NCI-H2196 treated with DMSO at 0.1 percent for 48 hours (cell line): Measurements from ENCODE around the gene CDK9.
A peak's percentile ranks its signal among the peaks of the same experiment; 100 is the strongest.

Source experiments
- DNase-seq: peaks from one replicate; lab custom pipeline; 2025; ENCODE audit not compliant: unreplicated experiment; lab: John Stamatoyannopoulos, UW

The CDK9 gene

GRCh38 chr9:127801955-127802575 is 16.2 kb downstream of the CDK9 start:
- no peak for DNase-seq

GRCh38 chr9:127802576-127803443 is 17.0 kb downstream of the CDK9 start, which contains the start of gene FPGS:
FPGS (plus strand) TSS chr9:127802882; CDS start chr9:127802925, 43 bp downstream.
- peak; percentile 70 for DNase-seq

DNA sequence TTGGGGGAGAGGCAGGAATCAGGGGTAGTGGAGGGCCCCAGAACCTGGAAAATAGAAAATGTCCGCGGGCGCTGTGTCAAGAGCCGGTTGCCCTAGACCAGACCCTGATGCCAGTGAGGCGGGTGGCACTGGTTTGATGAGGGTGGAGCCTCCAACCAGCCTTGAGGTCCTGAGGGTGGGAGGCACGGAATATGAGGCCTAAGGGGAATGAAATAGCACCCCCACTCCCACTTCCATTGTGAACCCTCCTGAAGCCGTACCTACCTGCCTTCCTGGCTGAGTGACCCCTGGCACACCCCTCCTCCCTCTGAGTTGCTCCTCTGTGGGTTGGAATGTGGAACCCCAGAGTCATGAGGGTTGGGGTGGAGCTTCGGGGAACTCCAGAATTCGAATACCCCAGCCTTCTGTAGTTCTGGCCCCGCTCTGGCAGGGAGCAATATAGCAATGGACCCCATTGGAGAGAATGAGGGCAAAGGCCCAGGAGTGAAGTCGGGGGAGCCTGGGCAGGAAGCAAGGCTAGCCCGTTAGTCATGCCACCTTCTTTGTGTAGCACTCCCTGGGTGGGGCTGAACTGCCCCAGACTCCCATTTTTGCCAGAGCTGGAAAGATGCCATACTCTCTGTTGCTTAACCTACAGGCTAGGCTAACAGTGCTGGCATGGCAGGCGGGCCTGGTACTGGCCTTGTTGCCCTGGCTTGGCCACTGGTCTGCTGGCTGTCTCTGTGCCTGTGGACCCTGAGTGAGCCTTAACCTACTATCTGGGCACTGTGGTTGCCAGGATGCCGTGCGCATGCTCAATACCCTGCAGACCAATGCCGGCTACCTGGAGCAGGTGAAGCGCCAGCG is 17.9 kb downstream of the CDK9 start:
- no peak for DNase-seq

DNA sequence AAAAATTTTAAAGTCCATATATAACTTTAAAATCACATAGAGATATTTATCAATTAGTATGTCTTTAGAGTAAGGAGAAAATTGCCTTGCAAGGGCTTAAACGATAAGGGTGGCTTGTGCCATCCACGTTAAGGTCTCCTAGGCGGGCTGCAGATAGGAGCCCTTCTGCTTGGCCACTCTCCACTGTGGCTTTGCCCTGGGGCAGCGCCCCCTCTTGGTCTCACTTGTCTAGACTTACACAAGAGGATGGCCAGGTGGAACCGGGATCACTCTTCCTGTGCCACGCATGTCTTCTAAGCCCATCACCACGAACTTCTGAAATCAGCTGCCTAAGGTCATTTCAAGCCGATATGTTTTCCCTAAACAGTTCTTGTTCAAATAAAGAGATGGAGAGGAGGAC is 19.8 kb downstream of the CDK9 start:
- DNase-seq = no peak

GRCh38 chr9:127806871-127807270 is 21.0 kb downstream of the CDK9 start:
- no peak for DNase-seq

DNA sequence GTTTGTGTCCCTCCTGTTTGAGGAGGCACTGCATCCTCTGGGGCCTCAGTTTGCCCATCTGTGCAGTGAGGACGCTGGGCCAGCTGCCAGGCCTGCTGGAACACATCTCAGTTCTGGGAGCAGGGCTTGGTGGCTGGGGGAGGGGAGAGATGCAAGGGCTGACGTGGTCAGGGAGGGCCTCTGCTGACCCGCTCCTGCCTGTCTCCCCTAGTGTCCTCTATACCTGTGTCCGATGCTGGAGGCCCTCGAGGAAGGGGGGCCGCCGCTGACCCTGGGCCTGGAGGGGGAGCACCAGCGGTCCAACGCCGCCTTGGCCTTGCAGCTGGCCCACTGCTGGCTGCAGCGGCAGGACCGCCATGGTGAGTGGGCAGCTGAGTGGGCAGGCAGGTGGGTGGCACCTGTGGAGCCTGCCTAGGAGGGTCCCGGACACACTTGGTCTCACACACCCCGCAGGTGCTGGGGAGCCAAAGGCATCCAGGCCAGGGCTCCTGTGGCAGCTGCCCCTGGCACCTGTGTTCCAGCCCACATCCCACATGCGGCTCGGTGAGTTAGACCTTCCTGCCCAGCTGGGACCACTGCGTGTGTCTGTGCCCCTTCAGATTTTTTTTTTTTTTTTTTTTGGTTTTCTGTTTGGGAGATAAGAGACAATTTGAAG is 22.6 kb downstream of the CDK9 start:
- no peak for DNase-seq

DNA sequence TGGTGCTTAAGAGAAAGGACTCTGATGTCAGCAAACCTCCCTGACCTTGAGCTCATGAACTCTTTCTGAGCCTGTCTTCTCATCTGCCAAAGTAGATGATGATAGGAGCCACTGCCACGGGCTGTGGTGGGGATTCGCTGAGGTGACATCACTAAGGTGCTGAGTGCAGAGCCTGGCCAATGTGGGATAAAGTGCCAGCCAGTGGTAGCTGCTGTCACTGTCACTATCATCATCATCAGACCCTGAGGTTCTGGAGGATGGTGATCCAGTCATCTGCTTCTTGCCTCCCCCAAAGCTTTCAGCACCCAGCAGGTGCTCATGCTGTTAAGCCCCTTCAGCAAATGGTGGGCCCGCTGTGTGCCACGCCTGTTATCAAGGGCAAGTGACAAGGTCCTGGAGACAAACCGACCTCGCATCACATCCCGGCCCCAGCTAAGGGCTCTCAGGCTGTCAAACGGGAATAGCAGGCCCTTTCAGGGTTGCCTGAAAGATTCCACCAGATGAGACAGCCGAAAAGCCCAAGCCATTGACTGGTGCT is 23.2 kb downstream of the CDK9 start:
- DNase-seq = no peak

DNA sequence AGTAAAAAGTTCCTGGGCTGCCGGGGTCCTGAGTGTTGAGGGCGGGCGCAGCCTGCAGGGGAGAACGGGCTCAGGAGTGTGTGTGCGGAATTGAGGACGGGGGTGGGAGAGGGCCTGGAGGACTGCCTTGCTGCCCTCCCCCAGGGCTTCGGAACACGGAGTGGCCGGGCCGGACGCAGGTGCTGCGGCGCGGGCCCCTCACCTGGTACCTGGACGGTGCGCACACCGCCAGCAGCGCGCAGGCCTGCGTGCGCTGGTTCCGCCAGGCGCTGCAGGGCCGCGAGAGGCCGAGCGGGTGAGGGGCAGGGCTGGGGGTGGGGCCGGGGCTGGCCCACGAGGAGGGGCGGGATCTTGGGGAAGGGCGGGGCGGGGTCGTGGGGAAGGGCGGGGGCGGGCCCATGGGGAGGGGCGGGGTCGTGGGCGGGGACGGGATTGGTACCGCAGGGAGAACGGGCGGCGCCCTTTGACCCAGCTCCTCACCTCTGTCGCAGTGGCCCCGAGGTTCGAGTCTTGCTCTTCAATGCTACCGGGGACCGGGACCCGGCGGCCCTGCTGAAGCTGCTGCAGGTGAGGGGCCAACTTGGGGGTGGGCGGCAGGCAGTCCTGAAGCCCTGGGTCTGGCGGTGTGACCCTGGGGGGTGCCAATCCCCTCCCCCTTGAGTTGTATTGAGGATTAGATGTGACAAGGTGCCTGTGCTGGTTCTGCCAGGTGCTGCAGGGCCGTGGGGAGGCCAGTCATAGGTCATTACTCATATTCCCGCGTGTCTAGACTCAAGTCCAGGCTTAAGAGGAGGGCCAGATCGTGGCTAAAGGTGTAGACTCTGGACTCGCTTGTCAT is 23.9 kb downstream of the CDK9 start:
- DNase-seq = peak; percentile 34

- DNase-seq = no peak
Measured at GRCh38 chr9:127810378-127811187, 24.7 kb downstream of the CDK9 start.

DNA sequence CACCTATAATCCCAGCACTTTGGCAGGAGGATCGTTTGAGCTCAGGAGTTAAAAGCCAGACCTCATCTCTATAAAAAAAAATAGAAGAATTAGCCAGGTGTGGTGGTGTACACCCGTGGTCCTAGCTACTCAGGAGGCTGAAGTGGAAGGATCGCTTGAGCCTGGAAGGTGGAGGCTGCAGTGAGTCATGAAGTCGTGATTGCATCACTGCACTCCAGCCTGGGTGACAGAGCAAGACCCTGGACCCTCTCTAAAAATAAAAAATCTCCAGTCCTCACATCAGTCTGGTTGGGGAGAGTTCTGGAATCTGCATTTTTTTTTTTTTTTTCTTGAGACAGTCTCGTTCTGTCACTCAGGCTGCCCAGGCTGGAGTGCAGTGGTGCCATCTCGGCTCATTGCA is 26.2 kb downstream of the CDK9 start:
- DNase-seq = no peak

- no peak for DNase-seq
Measured at GRCh38 chr9:127812936-127813675, 27.3 kb downstream of the CDK9 start.

DNA sequence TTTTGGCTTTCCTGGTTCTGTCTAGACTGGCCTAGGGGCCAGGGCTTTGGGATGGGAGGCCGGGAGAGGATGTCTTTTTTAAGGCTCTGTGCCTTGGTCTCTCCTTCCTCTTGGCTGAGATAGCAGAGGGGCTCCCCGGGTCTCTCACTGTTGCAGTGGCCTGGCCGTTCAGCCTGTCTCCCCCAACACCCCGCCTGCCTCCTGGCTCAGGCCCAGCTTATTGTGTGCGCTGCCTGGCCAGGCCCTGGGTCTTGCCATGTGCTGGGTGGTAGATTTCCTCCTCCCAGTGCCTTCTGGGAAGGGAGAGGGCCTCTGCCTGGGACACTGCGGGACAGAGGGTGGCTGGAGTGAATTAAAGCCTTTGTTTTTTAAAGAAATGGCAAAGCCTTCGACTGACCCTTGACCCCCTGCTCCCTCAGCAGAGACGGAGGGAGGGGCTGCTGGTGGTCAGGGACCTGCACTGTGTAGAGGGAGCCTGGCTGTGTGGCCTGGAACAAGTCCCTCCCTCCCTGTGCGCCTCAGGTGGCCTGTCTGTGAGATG is 27.9 kb downstream of the CDK9 start:
- DNase-seq = no peak

- no peak for DNase-seq
Measured at GRCh38 chr9:127814619-127815511, 29.0 kb downstream of the CDK9 start.

DNA sequence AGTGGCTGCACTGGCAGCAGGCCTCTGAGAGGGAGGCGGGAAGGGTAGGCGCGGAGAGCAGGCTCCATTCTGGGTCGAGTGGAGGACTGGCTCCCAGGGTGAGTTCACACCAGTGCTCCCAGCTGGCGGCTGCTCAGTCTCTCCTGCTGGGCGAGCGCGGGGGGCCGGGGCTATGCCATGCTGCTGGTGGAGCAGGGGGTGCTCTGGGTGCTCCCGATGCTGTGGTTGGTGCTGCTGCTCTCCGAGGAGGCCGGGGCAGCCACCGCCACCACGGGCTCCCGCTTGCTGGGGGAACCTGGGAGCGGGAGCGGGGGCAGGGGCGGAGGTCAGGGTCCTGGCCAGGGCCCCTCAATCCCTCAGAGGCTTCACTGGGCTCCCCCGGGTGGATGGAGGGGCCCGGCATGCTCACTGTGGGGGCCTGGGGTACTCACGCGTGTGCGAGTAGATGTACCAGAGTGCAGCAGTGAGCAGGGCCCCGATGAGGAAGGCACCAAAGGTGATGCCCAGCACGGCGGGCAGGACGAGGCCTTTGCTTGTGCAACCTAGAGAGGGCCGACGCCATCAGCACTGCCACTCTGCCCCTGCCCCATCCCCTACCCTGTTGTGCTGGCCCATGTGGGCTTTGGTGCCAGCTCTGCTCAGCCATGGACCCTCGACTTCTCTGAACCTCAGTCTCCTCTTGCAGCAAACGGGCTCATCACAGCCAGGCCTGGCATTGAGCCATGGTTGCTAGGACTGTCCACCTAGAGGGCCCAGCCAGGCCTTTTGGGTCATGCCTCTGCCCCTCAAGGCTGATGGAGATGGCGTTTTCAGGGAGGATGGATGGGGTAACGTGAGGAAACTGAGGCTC is 29.9 kb downstream of the CDK9 start:
- no peak for DNase-seq

- no peak for DNase-seq
Measured at GRCh38 chr9:127816362-127816725, 30.5 kb downstream of the CDK9 start.

- no peak for DNase-seq
Measured at GRCh38 chr9:127816728-127817127, 30.9 kb downstream of the CDK9 start.
